ENCODE results near the gene MRAS. TPM values are rescaled to one million over a fixed set of nuclear protein-coding genes. Genes with fewer than 3 reads are reported as not detected.
A peak's percentile ranks its signal among the peaks of the same experiment; 100 is the strongest.
"Not testable (repeated sequence)": the region's sequence is repeated elsewhere in the genome, so short reads cannot be mapped to it uniquely, and the experiment has no call there.

The MRAS gene
- polyA plus RNA-seq, 1 donor, result 6.3 TPM

DNA sequence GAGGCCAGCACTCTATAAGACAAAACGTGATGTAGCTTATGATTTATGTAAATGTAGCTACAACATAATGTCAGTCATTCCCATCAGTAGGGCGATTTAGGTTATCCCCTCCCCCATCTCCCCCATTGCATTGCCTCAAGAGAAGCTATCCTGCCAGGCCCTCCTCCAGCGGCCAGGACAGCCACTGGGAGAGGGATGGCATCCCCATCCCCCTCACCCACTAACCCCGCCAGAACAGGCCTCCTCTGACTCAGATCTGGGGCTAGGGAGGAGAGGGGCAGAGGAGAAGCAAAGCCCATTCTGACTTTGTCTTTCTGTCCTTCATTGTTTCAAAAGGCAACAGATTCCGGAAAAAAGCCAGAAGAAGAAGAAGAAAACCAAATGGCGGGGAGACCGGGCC is 53.5 kb downstream of the MRAS start:
- no CpG with 5 or more reads among the region's 7 CpGs for WGBS (ENCODE audit: insufficient coverage, low lambda C conversion rate)
- Histone ChIP-seq H3K27me3 (ENCODE audit: control insufficient read depth, insufficient read depth, low read length) (no peaks in the 10 kb centered on the region), H3K4me3 (ENCODE audit: low read length) (no peak overlapping the region), H3K36me3 (ENCODE audit: control insufficient read depth, insufficient read depth, low read length) (no peaks in the 10 kb centered on the region), H3K9me3 (ENCODE audit: control insufficient read depth, low read depth, low read length) (no peaks in the 10 kb centered on the region), H3K27ac (ENCODE audit: low read length) (no peak overlapping the region), H3K4me1 (ENCODE audit: control insufficient read depth, insufficient read depth, low read length) (no peaks in the 10 kb centered on the region)
- no peak for DNase-seq

GRCh38 chr3:138404121-138404520 is 55.7 kb downstream of the MRAS start:
- H3K27ac ChIP-seq (ENCODE audit: low read length), result no peak overlapping the region
- no peak for DNase-seq
- WGBS (ENCODE audit: insufficient coverage, low lambda C conversion rate), result no CpG with 5 or more reads among the region's 6 CpGs
- H3K36me3 ChIP-seq (ENCODE audit: control insufficient read depth, insufficient read depth, low read length), result no peaks in the 10 kb centered on the region
- H3K9me3 ChIP-seq (ENCODE audit: control insufficient read depth, low read depth, low read length), result no peaks in the 10 kb centered on the region
- no peaks in the 10 kb centered on the region for H3K27me3 ChIP-seq (ENCODE audit: control insufficient read depth, insufficient read depth, low read length)
- no peak overlapping the region for H3K4me3 ChIP-seq (ENCODE audit: low read length)
- H3K4me1 ChIP-seq (ENCODE audit: control insufficient read depth, insufficient read depth, low read length), result no peaks in the 10 kb centered on the region

DNA sequence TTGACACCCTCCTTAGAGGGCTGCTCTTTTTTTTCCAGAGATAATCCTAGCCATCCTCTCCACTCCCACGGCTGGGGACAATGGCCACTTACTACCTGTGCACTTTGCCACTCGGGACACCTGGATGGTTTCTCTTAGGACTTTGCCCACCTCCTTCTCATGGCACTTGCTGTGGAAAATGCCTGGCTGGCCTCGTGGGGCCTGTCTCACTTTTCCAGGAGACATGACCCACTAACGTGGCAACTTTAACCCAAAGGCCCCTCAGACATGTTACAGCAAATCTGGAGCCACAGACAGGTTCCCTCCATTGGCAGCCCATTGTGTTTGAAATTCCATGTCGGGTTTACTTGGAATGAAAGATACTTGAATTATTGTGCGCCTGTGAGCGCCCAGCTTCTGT is 56.6 kb downstream of the MRAS start:
- Histone ChIP-seq H3K36me3 (ENCODE audit: control insufficient read depth, insufficient read depth, low read length) (no peaks in the 10 kb centered on the region), H3K4me1 (ENCODE audit: control insufficient read depth, insufficient read depth, low read length) (no peaks in the 10 kb centered on the region), H3K27me3 (ENCODE audit: control insufficient read depth, insufficient read depth, low read length) (no peaks in the 10 kb centered on the region), H3K4me3 (ENCODE audit: low read length) (no peak overlapping the region), H3K27ac (ENCODE audit: low read length) (no peak overlapping the region), H3K9me3 (ENCODE audit: control insufficient read depth, low read depth, low read length) (no peaks in the 10 kb centered on the region)
- no peak for DNase-seq
- 100% methylated on average over 2 of the region's 7 CpGs for WGBS (ENCODE audit: insufficient coverage, low lambda C conversion rate)

- Histone ChIP-seq H3K27me3 (ENCODE audit: control insufficient read depth, insufficient read depth, low read length) (no peaks in the 10 kb centered on the region), H3K36me3 (ENCODE audit: control insufficient read depth, insufficient read depth, low read length) (no peaks in the 10 kb centered on the region), H3K4me3 (ENCODE audit: low read length) (no peak overlapping the region), H3K27ac (ENCODE audit: low read length) (no peak overlapping the region), H3K4me1 (ENCODE audit: control insufficient read depth, insufficient read depth, low read length) (no peaks in the 10 kb centered on the region), H3K9me3 (ENCODE audit: control insufficient read depth, low read depth, low read length) (no peaks in the 10 kb centered on the region)
- WGBS (ENCODE audit: insufficient coverage, low lambda C conversion rate), result 100% methylated on average over 2 of the region's 5 CpGs
- DNase-seq, result no peak
These were observed 57.1 kb downstream of the MRAS start for GRCh38 chr3:138405486-138405885.

DNA sequence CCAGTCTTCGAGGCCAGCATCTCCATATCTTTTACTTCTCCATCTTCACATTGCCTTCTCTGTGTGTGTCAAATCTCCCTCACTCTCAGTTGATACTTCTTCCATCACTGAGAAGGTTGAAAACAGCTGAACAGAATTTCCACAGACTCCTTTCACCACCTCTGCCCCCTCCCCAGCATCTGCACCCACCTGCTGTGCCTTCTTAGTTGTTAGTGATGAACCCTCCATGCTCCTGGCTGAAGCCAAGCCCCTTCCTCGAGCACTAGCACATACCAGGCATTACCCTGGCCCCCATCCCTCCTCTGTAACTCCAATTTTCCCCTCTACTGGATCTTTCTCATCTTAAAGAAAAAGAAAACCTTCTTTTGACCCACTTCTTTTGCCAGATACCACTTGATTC is 58.2 kb downstream of the MRAS start:
- Histone ChIP-seq H3K4me3 (ENCODE audit: low read length) (no peak overlapping the region), H3K36me3 (ENCODE audit: control insufficient read depth, insufficient read depth, low read length) (no peaks in the 10 kb centered on the region), H3K27ac (ENCODE audit: low read length) (no peak overlapping the region), H3K9me3 (ENCODE audit: control insufficient read depth, low read depth, low read length) (no peaks in the 10 kb centered on the region), H3K4me1 (ENCODE audit: control insufficient read depth, insufficient read depth, low read length) (no peaks in the 10 kb centered on the region), H3K27me3 (ENCODE audit: control insufficient read depth, insufficient read depth, low read length) (peaks cover 2% of the 10 kb centered on the region)
- no peak for DNase-seq
- WGBS (ENCODE audit: insufficient coverage, low lambda C conversion rate), result no CpG with 5 or more reads among the region's 2 CpGs

DNA sequence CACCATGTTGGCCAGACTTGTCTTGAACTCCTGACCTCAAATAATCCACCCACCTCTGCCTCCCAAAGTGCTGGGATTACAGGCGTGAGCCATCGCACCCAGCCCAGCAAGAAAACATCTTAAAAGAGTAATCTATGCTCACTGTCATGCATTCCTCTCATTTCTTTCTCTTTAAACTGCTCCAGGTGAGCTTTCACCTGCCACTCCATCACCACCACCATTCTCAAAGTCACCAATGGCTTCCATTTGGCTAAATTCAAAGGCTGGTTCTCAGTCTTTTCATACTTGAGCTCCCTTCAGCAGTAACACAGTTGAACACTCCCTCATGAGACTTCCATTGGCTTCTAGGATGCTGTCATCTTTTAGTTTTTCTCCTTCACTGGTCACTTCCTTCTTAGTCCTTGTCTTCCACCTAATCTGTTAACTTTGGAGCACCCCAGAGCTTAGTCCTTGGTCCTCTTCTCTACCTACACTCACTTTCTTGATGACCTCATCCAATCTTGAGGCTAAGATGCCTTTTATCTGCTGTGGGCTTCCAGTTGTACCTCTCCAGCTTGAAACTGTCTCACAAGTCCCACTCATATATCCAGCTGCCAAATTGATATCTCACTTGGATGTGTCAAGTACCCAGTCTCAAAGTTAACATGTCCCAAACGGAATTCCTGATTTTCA is 59.0 kb downstream of the MRAS start:
- no peak for DNase-seq
- Histone ChIP-seq H3K4me1 (ENCODE audit: control insufficient read depth, insufficient read depth, low read length) (no peaks in the 10 kb centered on the region), H3K4me3 (ENCODE audit: low read length) (no peak overlapping the region), H3K9me3 (ENCODE audit: control insufficient read depth, low read depth, low read length) (no peaks in the 10 kb centered on the region), H3K27ac (ENCODE audit: low read length) (no peak overlapping the region), H3K36me3 (ENCODE audit: control insufficient read depth, insufficient read depth, low read length) (no peaks in the 10 kb centered on the region), H3K27me3 (ENCODE audit: control insufficient read depth, insufficient read depth, low read length) (peaks cover 2% of the 10 kb centered on the region)
- 40% methylated on average over 1 of the region's 3 CpGs for WGBS (ENCODE audit: insufficient coverage, low lambda C conversion rate)

DNA sequence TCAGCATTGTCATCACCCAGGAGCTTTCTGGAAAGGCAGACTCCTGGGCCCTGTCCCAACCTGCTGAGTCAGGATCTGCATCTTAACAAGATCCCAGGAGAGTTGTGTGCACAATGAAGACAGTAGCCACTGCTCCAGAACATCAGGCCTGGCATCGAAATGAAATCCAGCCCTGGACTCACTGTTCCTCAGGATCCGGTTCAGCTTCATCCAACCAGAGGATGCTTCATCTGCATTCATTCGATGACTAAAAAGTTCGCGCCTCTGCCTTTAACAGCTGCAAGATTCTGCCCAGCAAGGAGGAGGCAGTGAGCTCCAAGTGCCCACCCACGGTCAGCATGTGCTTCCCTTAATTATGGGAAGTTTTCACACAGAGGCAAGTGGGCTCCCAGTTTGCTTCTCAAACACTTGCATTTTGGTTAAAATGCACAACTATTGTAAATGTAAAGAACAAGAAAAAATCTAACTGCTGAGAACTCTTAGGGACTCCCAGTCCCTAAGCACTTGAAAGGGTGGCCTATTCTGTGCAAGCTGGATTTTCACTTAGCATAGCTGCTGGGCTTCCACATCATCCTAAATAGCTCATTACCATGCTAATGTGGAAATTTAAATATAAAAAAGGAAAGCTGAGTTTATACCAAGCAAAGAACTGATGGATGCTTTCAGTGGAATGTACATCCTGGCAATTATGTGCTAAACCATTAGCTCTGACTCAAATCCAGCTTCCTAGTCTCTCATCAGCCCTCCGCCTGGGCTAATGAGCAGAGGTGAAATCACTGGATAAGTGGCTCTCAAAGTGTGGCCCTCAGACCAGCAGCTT is 60.6 kb downstream of the MRAS start:
- Histone ChIP-seq H3K4me1 (ENCODE audit: control insufficient read depth, insufficient read depth, low read length) (no peaks in the 10 kb centered on the region), H3K27ac (ENCODE audit: low read length) (no peak overlapping the region), H3K27me3 (ENCODE audit: control insufficient read depth, insufficient read depth, low read length) (peaks cover 2% of the 10 kb centered on the region), H3K4me3 (ENCODE audit: low read length) (no peak overlapping the region), H3K9me3 (ENCODE audit: control insufficient read depth, low read depth, low read length) (no peaks in the 10 kb centered on the region), H3K36me3 (ENCODE audit: control insufficient read depth, insufficient read depth, low read length) (no peaks in the 10 kb centered on the region)
- no peak for DNase-seq
- no CpG with 5 or more reads among the region's 7 CpGs for WGBS (ENCODE audit: insufficient coverage, low lambda C conversion rate)

DNA sequence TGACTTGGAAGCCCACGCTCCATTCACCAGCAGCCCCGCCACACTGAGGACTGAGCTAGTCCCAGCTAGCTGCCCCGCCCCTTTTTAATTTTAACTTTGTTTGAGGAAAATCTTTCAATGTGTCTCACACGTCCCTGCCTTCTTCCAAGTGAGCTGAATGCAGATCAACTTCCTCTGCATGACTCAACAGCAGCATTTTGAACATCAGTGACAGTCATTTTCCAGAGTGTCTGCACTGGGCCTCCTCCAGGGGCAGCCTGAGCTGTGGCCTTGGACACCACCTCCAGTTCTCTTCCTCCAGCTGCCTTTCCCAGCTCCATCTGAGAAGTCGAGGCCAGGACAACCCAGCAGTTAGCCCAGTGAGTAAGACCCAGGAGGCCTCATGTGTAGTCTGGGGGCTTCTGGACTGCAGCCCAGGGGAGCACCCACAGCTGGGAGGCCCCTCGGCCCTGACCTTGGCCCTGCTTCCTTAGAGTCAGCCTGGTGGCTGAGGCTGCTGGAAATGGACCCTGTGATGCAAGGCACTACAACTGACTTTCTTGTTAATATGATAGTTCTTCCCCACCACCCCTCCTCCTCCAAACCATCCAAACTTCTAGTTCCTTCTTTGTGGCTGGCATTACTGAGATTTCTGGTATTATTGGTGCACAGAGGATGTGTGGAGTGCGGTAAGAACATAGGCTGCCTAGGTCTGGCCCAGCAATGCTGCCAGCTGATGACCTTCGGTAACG is 64.6 kb downstream of the MRAS start:
- no peaks in the 10 kb centered on the region for H3K4me1 ChIP-seq (ENCODE audit: control insufficient read depth, insufficient read depth, low read length)
- peaks cover 11% of the 10 kb centered on the region for H3K27me3 ChIP-seq (ENCODE audit: control insufficient read depth, insufficient read depth, low read length)
- WGBS (ENCODE audit: insufficient coverage, low lambda C conversion rate), result no CpG with 5 or more reads among the region's 9 CpGs
- no peak overlapping the region for H3K27ac ChIP-seq (ENCODE audit: low read length)
- no peaks in the 10 kb centered on the region for H3K9me3 ChIP-seq (ENCODE audit: control insufficient read depth, low read depth, low read length)
- H3K36me3 ChIP-seq (ENCODE audit: control insufficient read depth, insufficient read depth, low read length), result no peaks in the 10 kb centered on the region
- DNase-seq, result no peak
- no peak overlapping the region for H3K4me3 ChIP-seq (ENCODE audit: low read length)

DNA sequence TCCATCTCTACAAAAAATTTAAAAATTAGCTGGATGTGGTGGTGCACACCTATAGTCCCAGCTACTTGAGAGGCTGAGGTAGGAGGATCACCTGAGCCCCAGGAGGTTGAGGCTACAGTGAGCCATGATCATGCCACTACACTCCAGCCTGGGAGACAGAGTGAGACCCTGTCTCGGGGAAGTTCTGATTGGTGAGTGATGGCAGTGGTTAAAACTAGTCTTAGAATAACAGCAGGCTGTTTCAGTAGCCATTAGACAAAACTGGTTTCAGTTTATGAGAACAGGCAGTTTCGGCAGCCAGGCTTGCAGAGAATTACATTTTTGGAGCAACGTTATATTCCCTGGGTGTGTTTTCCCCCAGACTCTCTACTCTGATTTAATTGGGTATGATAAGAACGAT is 67.9 kb downstream of the MRAS start:
- not testable (repeated sequence) for DNase-seq; H3K27ac ChIP-seq (ENCODE audit: low read length)
- 89% methylated on average over 3 of the region's 4 CpGs for WGBS (ENCODE audit: insufficient coverage, low lambda C conversion rate)

GRCh38 chr3:138417559-138417982 is 69.2 kb downstream of the MRAS start:
- WGBS (ENCODE audit: insufficient coverage, low lambda C conversion rate), result no CpG with 5 or more reads among the region's 7 CpGs
- no peaks in the 10 kb centered on the region for H3K4me1 ChIP-seq (ENCODE audit: control insufficient read depth, insufficient read depth, low read length)
- peaks cover 12% of the 10 kb centered on the region for H3K27me3 ChIP-seq (ENCODE audit: control insufficient read depth, insufficient read depth, low read length)
- peak; percentile 62 to 66 for DNase-seq
- H3K27ac ChIP-seq (ENCODE audit: low read length), result no peak overlapping the region
- H3K36me3 ChIP-seq (ENCODE audit: control insufficient read depth, insufficient read depth, low read length), result no peaks in the 10 kb centered on the region
- H3K4me3 ChIP-seq (ENCODE audit: low read length), result no peak overlapping the region
- no peaks in the 10 kb centered on the region for H3K9me3 ChIP-seq (ENCODE audit: control insufficient read depth, low read depth, low read length)

More for the DNA sequence above, 67.9 kb downstream of the MRAS start:
- not testable (repeated sequence) for H3K4me1 ChIP-seq (ENCODE audit: control insufficient read depth, insufficient read depth, low read length); H3K9me3 ChIP-seq (ENCODE audit: control insufficient read depth, low read depth, low read length); H3K36me3 ChIP-seq (ENCODE audit: control insufficient read depth, insufficient read depth, low read length); H3K4me3 ChIP-seq (ENCODE audit: low read length); H3K27me3 ChIP-seq (ENCODE audit: control insufficient read depth, insufficient read depth, low read length)

Data from large intestine (tissue), 3 donors.